ENCODE data around the gene DAB2.
"Not testable (repeated sequence)": the region's sequence is repeated elsewhere in the genome, so short reads cannot be mapped to it uniquely, and the experiment has no call there.

Gene DAB2

DNA sequence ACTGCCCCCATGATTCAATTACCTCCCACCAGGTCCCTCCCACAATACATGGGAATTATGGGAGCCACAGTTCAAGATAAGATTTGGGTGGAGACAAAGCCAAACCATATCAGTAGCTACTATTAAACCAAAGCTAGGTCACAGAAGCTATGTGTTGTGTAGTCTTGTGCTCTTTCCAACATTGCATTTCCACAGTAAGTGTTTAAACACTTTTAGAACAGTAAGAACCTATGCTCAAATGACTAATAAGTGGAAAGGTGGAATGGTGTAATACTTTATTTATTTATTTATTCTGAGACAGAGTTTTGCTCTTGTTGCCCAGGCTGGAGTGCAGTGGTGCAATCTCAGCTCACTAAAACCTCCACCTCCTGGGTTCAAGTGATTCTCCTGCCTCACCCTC is 22.6 kb downstream of the DAB2 start:
- not testable (repeated sequence) for H3K9me3 Mint-ChIP-seq
- peaks cover 4 to 12% of the 10 kb centered on the region in 2 donors for H3K4me1 Mint-ChIP-seq

GRCh38 chr5:39400713-39401578 is 23.8 kb downstream of the DAB2 start:
- H3K27ac Mint-ChIP-seq = no peak overlapping the region

More for the DNA sequence above, 22.6 kb downstream of the DAB2 start:
- not testable (repeated sequence) for ATAC-seq (replicated peaks); H3K27ac Mint-ChIP-seq; H3K27me3 Mint-ChIP-seq; H3K36me3 Mint-ChIP-seq; H3K4me3 Mint-ChIP-seq; DNase-seq

DNA sequence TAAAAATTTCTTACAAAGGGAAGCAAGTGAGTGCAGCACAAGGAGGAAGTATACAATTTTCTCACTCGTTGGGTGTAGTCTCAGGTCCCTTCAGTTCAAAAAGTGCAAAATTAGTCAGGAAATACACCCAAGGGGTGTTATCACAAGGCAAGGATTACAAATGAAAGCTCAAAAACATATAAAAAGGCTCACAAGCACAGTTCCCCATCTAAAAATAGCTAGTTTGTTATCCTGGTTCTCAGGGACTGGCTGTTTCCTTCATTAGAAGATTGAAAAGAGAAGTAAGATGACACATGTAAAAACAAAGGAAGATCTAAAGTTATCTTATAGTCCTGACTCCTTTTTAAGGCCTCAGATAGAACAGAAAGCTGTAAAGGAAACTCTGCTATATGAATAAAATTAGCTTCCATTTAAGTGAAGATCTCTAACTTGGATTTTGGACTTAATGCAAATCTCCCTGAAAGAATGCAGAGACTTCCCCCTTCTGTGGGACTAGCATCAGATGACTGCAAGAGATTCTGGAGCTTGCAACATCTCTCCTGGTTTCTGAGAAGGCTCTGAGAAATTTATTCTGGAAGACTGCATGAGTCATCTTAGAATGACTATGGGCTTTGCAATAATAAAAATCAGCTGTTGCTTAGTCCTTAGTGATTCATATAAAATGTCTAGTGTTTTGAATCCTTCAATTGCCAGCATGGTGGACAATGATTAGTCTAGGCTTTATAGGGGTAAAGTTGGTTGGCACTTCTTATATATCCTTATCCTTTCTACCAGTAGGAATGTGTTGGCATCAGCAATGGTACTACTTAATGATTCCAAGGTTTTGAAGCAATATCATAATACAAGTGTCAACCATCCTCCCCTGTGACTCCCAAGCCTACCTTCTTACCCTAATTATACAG is 25.4 kb downstream of the DAB2 start:
- Mint-ChIP-seq H3K4me1 (peaks cover 4 to 12% of the 10 kb centered on the region in 2 donors), H3K36me3 (no peaks in the 10 kb centered on the region), H3K27me3 (no peaks in the 10 kb centered on the region), H3K27ac (no peak overlapping the region), H3K4me3 (no peak overlapping the region), H3K9me3 (no peaks in the 10 kb centered on the region)
- DNase-seq = no peak
- ATAC-seq (replicated peaks) = peak; percentile 23 to 51

More at GRCh38 chr5:39400713-39401578, 23.8 kb downstream of the DAB2 start:
- no peaks in the 10 kb centered on the region for H3K9me3 Mint-ChIP-seq
- DNase-seq (no peak), ATAC-seq (replicated peaks) (no peak)
- no peak overlapping the region for H3K4me3 Mint-ChIP-seq
- no peaks in the 10 kb centered on the region for H3K36me3 Mint-ChIP-seq
- H3K27me3 Mint-ChIP-seq = peaks cover 0 to 2% of the 10 kb centered on the region in 2 donors
- H3K4me1 Mint-ChIP-seq = peaks cover 4 to 12% of the 10 kb centered on the region in 2 donors

DNA sequence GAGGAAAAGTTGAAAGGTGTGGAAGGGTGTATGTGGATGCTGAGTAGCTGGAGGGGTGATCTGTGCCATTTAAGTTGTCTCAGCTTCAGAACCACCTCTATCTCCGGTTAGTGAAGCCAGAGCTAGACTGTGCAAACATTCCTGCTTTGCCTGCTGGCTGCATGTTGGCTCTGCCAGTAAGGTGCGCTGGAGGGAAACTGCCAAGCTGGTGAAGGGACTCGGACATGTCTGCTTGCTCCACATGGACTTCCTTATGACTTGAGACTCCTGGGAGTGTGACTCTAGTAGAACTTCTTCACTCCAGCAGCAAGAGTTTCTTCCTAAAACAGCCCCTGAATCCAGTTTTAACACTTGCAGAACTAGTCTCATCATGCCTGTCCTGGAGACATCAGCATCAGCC is 27.9 kb downstream of the DAB2 start:
- Mint-ChIP-seq H3K27me3 (no peaks in the 10 kb centered on the region), H3K36me3 (no peaks in the 10 kb centered on the region), H3K4me1 (peaks cover 4 to 12% of the 10 kb centered on the region in 2 donors), H3K9me3 (no peaks in the 10 kb centered on the region), H3K27ac (no peak overlapping the region), H3K4me3 (no peak overlapping the region)
- DNase-seq (no peak), ATAC-seq (replicated peaks) (no peak)

- no peaks in the 10 kb centered on the region for H3K36me3 Mint-ChIP-seq
- H3K27me3 Mint-ChIP-seq = no peaks in the 10 kb centered on the region
- DNase-seq = no peak
- no peak for ATAC-seq (replicated peaks)
- H3K27ac Mint-ChIP-seq = no peak overlapping the region
- H3K9me3 Mint-ChIP-seq = no peaks in the 10 kb centered on the region
- peaks cover 4 to 12% of the 10 kb centered on the region in 2 donors for H3K4me1 Mint-ChIP-seq
- no peak overlapping the region for H3K4me3 Mint-ChIP-seq
Observed at GRCh38 chr5:39395521-39395920, 29.3 kb downstream of the DAB2 start.

GRCh38 chr5:39394946-39395345 is 29.8 kb downstream of the DAB2 start:
- Mint-ChIP-seq H3K27ac (no peak overlapping the region), H3K36me3 (no peaks in the 10 kb centered on the region), H3K4me1 (peaks cover 4 to 12% of the 10 kb centered on the region in 2 donors), H3K4me3 (no peak overlapping the region), H3K27me3 (no peaks in the 10 kb centered on the region), H3K9me3 (no peaks in the 10 kb centered on the region)
- DNase-seq (no peak), ATAC-seq (replicated peaks) (no peak)

- Mint-ChIP-seq H3K27ac (no peak overlapping the region), H3K9me3 (no peaks in the 10 kb centered on the region), H3K4me1 (no peaks in the 10 kb centered on the region), H3K4me3 (no peak overlapping the region), H3K27me3 (no peaks in the 10 kb centered on the region), H3K36me3 (no peaks in the 10 kb centered on the region)
- ATAC-seq (replicated peaks) (no peak), DNase-seq (no peak)
Observed at GRCh38 chr5:39390945-39391344, 33.8 kb downstream of the DAB2 start.

GRCh38 chr5:39387293-39387692 is 37.5 kb downstream of the DAB2 start:
- no peaks in the 10 kb centered on the region for H3K4me1 Mint-ChIP-seq
- no peak for DNase-seq
- no peaks in the 10 kb centered on the region for H3K36me3 Mint-ChIP-seq
- no peak overlapping the region for H3K27ac Mint-ChIP-seq
- no peak for ATAC-seq (replicated peaks)
- no peak overlapping the region for H3K4me3 Mint-ChIP-seq
- no peaks in the 10 kb centered on the region for H3K9me3 Mint-ChIP-seq
- peaks cover 0 to 5% of the 10 kb centered on the region in 2 donors for H3K27me3 Mint-ChIP-seq

DNA sequence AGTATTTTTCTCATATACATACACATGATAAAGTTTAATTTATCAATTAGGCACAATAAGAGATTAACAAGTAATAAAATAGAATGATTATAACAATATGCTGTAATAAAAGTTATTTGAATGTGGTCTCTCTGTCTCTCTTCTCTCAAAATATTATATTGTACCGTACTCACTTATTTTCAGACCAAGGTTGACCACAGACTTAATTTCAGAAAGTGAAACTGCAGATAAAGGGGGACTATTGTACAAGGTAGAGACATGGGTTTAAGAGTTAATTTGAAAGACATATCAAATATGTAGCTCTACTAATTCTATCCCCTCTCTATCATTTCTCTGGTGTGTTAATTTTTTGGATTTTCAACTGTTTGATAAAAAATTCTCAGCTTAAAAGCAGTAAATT is 40.5 kb downstream of the DAB2 start:
- Mint-ChIP-seq H3K27me3 (peaks cover 0 to 5% of the 10 kb centered on the region in 2 donors), H3K4me1 (no peaks in the 10 kb centered on the region), H3K27ac (no peak overlapping the region), H3K4me3 (no peak overlapping the region), H3K36me3 (no peaks in the 10 kb centered on the region), H3K9me3 (no peaks in the 10 kb centered on the region)
- DNase-seq = no peak
- ATAC-seq (replicated peaks) = no peak

DNA sequence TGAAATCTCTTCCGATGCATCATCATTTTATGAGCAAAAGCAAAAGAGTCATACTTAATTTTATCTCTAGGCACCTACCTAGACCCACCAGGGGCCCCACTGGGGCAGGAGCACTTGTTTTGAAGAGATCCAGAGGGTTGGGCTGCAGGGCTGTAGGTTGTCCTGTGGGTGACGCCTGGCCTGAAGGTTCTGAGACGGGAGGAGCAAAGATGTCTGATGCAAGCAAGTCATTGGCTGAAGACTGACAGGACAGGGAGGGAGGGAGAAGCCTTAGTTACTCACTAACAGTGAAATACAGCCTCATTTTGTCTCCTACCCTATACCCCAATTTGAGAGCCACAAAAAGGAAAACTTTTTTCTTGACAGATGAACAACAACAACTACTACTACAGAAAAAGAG is 43.4 kb downstream of the DAB2 start:
- Mint-ChIP-seq H3K27me3 (peaks cover 0 to 5% of the 10 kb centered on the region in 2 donors), H3K4me1 (no peaks in the 10 kb centered on the region), H3K9me3 (no peaks in the 10 kb centered on the region), H3K36me3 (no peaks in the 10 kb centered on the region), H3K4me3 (no peak overlapping the region), H3K27ac (no peak overlapping the region)
- ATAC-seq (replicated peaks) (no peak), DNase-seq (no peak)

DNA sequence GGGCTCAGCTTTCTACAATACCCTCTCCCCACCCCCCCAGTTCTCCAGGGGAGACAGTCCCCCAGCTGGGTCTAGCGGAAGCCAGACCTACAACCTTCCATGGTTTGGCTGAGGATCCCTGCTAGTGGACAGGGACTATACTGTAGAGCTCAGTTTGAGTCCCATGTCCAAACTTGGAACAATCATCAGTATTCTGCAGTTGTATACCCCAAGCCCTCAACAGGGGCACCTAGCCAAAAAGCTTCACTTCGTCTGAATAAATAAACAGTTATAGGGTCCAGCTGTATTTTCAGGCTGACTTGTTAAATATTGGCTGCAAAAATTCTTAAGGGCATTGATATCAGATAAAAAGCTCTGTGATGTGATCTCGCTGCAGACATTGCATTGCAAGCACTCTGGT is 45.1 kb downstream of the DAB2 start:
- no peaks in the 10 kb centered on the region for H3K36me3 Mint-ChIP-seq
- H3K9me3 Mint-ChIP-seq = no peaks in the 10 kb centered on the region
- DNase-seq = no peak
- ATAC-seq (replicated peaks) = no peak
- H3K27me3 Mint-ChIP-seq = peaks cover 0 to 5% of the 10 kb centered on the region in 2 donors
- H3K27ac Mint-ChIP-seq = no peak overlapping the region
- H3K4me3 Mint-ChIP-seq = no peak overlapping the region
- H3K4me1 Mint-ChIP-seq = no peaks in the 10 kb centered on the region

GRCh38 chr5:39377613-39378012 is 47.2 kb downstream of the DAB2 start:
- DNase-seq (no peak), ATAC-seq (replicated peaks) (no peak)
- no peaks in the 10 kb centered on the region for H3K36me3 Mint-ChIP-seq
- H3K27me3 Mint-ChIP-seq = no peaks in the 10 kb centered on the region
- H3K4me1 Mint-ChIP-seq = no peaks in the 10 kb centered on the region
- H3K27ac Mint-ChIP-seq = no peak overlapping the region
- no peak overlapping the region for H3K4me3 Mint-ChIP-seq
- H3K9me3 Mint-ChIP-seq = no peaks in the 10 kb centered on the region

DNA sequence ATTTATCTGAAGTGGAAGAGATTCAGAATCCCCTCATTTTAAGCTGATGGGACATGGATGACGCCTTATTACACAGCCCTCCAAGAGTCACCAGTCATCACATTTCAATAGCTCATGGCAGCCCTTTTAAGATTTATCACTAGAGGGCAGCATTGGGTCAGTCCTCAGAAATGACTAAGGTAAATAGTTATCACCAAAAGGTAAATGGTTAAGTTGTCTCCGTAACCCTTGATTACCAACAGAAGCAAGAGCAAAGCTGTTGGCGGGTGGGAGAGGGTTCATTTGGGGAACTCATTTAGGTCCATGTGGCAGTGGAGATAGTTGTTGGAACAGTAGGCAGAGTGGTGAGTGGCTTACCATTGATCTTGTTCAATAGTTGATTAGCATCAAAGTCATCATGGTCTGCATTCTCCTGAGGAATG is 48.5 kb downstream of the DAB2 start:
- peak; percentile 74 to 82 for ATAC-seq (replicated peaks)

DNA sequence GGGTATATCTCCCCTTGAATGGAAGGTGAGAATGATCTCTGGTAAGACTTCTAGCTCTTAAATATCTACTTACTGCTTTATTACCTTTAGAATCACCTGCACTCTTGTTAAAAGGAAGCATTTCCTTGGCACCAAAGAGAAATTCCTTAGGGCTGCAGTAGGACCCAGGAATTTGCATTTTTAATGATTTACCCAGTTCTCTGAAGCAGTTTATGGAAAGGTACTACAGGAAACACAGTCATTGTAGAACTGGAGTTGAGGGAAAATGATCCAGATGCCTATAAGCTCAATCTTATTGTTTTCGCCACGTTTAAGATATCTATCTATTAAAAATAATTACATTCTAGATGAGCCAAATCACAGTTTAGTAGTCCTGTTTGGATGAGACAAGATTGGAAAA is 51.0 kb downstream of the DAB2 start:
- no peaks in the 10 kb centered on the region for H3K36me3 Mint-ChIP-seq
- no peaks in the 10 kb centered on the region for H3K27me3 Mint-ChIP-seq
- DNase-seq (no peak), ATAC-seq (replicated peaks) (no peak)
- H3K27ac Mint-ChIP-seq = no peak overlapping the region
- H3K4me3 Mint-ChIP-seq = no peak overlapping the region
- H3K9me3 Mint-ChIP-seq = no peaks in the 10 kb centered on the region
- no peaks in the 10 kb centered on the region for H3K4me1 Mint-ChIP-seq

More for the DNA sequence above, 48.5 kb downstream of the DAB2 start:
- Mint-ChIP-seq H3K36me3 (no peaks in the 10 kb centered on the region), H3K4me1 (no peaks in the 10 kb centered on the region), H3K27me3 (no peaks in the 10 kb centered on the region), H3K27ac (no peak overlapping the region), H3K9me3 (no peaks in the 10 kb centered on the region), H3K4me3 (no peak overlapping the region)
- peak; percentile 15 for DNase-seq

DNA sequence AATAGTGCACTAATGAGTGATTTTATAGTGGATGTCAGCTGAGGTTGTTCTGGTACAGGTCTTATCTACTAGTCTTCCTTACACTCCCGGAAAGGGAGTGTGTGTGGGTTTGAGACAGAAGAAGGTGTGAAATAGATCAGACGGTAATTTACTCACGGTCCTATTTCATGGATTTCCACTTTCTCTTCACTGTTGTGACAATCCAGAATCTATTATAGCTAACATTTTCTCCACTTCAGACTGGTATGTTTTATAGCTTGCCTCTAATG is 53.5 kb downstream of the DAB2 start:
- no peak for DNase-seq

More for the DNA sequence above, 53.5 kb downstream of the DAB2 start:
- H3K36me3 Mint-ChIP-seq = no peaks in the 10 kb centered on the region
- no peaks in the 10 kb centered on the region for H3K9me3 Mint-ChIP-seq
- H3K27ac Mint-ChIP-seq = no peak overlapping the region
- ATAC-seq (replicated peaks) = no peak
- H3K4me3 Mint-ChIP-seq = no peak overlapping the region
- no peaks in the 10 kb centered on the region for H3K4me1 Mint-ChIP-seq
- peaks cover 0 to 4% of the 10 kb centered on the region in 2 donors for H3K27me3 Mint-ChIP-seq
